Measurements from ENCODE around the gene NDNF. TPM values are rescaled to one million over a fixed set of nuclear protein-coding genes. Genes with fewer than 3 reads are reported as not detected.
A peak's percentile ranks its signal among the peaks of the same experiment; 100 is the strongest.

NDNF gene
- total and polyA plus RNA-seq, 2 donors, result 2.8 to 3.1 TPM

GRCh38 chr4:121015421-121015820, 56.9 kb downstream of the NDNF start:
- no peak for DNase-seq (ENCODE audit: low read depth in 6 of 9, low spot score in 9 of 9)
- H3K4me1 ChIP-seq (ENCODE audit: control insufficient read depth in 2 of 2, insufficient read depth in 2 of 2, low read length in 2 of 2), result no peaks in the 10 kb centered on the region
- no peak overlapping the region for H3K27ac ChIP-seq (ENCODE audit: low read depth in 1 of 2, low read length in 1 of 2)
- no peaks in the 10 kb centered on the region for H3K36me3 ChIP-seq (ENCODE audit: control insufficient read depth in 2 of 2, insufficient read depth in 2 of 2, low read length in 1 of 2)
- H3K9me3 ChIP-seq (ENCODE audit: control insufficient read depth in 2 of 2, insufficient read depth in 1 of 2, low read length in 1 of 2), result no peaks in the 10 kb centered on the region
- no peaks in the 10 kb centered on the region for H3K27me3 ChIP-seq (ENCODE audit: control insufficient read depth in 2 of 2, insufficient read depth in 1 of 2, low read length in 1 of 2)
- no peak overlapping the region for H3K4me3 ChIP-seq (ENCODE audit: low read length in 2 of 2)
- 79% methylated on average over 1 of the region's 1 CpG for WGBS

- H3K27ac ChIP-seq (ENCODE audit: low read depth in 1 of 2, low read length in 1 of 2), result no peak overlapping the region
- H3K36me3 ChIP-seq (ENCODE audit: control insufficient read depth in 2 of 2, insufficient read depth in 2 of 2, low read length in 1 of 2), result no peaks in the 10 kb centered on the region
- no peak overlapping the region for H3K4me3 ChIP-seq (ENCODE audit: low read length in 2 of 2)
- no peaks in the 10 kb centered on the region for H3K9me3 ChIP-seq (ENCODE audit: control insufficient read depth in 2 of 2, insufficient read depth in 1 of 2, low read length in 1 of 2)
- DNase-seq (ENCODE audit: low read depth in 6 of 9, low spot score in 9 of 9), result no peak
- no peaks in the 10 kb centered on the region for H3K4me1 ChIP-seq (ENCODE audit: control insufficient read depth in 2 of 2, insufficient read depth in 2 of 2, low read length in 2 of 2)
- 83% methylated on average over 1 of the region's 1 CpG for WGBS
- H3K27me3 ChIP-seq (ENCODE audit: control insufficient read depth in 2 of 2, insufficient read depth in 1 of 2, low read length in 1 of 2), result no peaks in the 10 kb centered on the region
These were observed 57.8 kb downstream of the NDNF start for GRCh38 chr4:121014544-121014943.

- no peaks in the 10 kb centered on the region for H3K9me3 ChIP-seq (ENCODE audit: control insufficient read depth in 2 of 2, insufficient read depth in 1 of 2, low read length in 1 of 2)
- H3K4me3 ChIP-seq (ENCODE audit: low read length in 2 of 2), result no peak overlapping the region
- WGBS, result 98% methylated on average over 1 of the region's 1 CpG
- no peak for DNase-seq (ENCODE audit: low read depth in 6 of 9, low spot score in 9 of 9)
- H3K4me1 ChIP-seq (ENCODE audit: control insufficient read depth in 2 of 2, insufficient read depth in 2 of 2, low read length in 2 of 2), result no peaks in the 10 kb centered on the region
- H3K36me3 ChIP-seq (ENCODE audit: control insufficient read depth in 2 of 2, insufficient read depth in 2 of 2, low read length in 1 of 2), result no peaks in the 10 kb centered on the region
- H3K27ac ChIP-seq (ENCODE audit: low read depth in 1 of 2, low read length in 1 of 2), result no peak overlapping the region
- no peaks in the 10 kb centered on the region for H3K27me3 ChIP-seq (ENCODE audit: control insufficient read depth in 2 of 2, insufficient read depth in 1 of 2, low read length in 1 of 2)
These were observed 60.5 kb downstream of the NDNF start for GRCh38 chr4:121011780-121012340.

DNA sequence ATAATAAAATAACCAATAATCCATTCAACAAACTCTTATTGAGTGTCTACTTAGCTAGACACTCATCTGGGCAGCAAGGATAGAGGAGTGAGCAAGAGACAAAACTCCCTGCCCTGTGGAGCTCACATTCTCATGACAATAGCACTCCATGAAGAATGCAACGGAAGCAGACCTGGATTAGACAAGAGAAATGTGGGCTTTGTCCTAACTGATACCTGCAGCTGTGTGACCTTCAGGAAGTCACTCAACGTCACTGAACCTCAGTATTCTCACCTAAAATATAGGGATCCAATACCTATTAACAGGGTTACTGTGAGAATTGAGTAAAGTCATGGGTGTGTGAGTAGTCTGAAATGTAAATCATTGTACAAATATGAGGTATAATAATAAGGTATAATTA, 61.2 kb downstream of the NDNF start:
- Histone ChIP-seq H3K9me3 (ENCODE audit: control insufficient read depth in 2 of 2, insufficient read depth in 1 of 2, low read length in 1 of 2) (no peaks in the 10 kb centered on the region), H3K4me3 (ENCODE audit: low read length in 2 of 2) (no peak overlapping the region), H3K27ac (ENCODE audit: low read depth in 1 of 2, low read length in 1 of 2) (no peak overlapping the region), H3K36me3 (ENCODE audit: control insufficient read depth in 2 of 2, insufficient read depth in 2 of 2, low read length in 1 of 2) (no peaks in the 10 kb centered on the region), H3K27me3 (ENCODE audit: control insufficient read depth in 2 of 2, insufficient read depth in 1 of 2, low read length in 1 of 2) (no peaks in the 10 kb centered on the region), H3K4me1 (ENCODE audit: control insufficient read depth in 2 of 2, insufficient read depth in 2 of 2, low read length in 2 of 2) (no peaks in the 10 kb centered on the region)
- DNase-seq (ENCODE audit: low read depth in 6 of 9, low spot score in 9 of 9), result no peak
- WGBS, result 88% methylated on average over 2 of the region's 2 CpGs

DNA sequence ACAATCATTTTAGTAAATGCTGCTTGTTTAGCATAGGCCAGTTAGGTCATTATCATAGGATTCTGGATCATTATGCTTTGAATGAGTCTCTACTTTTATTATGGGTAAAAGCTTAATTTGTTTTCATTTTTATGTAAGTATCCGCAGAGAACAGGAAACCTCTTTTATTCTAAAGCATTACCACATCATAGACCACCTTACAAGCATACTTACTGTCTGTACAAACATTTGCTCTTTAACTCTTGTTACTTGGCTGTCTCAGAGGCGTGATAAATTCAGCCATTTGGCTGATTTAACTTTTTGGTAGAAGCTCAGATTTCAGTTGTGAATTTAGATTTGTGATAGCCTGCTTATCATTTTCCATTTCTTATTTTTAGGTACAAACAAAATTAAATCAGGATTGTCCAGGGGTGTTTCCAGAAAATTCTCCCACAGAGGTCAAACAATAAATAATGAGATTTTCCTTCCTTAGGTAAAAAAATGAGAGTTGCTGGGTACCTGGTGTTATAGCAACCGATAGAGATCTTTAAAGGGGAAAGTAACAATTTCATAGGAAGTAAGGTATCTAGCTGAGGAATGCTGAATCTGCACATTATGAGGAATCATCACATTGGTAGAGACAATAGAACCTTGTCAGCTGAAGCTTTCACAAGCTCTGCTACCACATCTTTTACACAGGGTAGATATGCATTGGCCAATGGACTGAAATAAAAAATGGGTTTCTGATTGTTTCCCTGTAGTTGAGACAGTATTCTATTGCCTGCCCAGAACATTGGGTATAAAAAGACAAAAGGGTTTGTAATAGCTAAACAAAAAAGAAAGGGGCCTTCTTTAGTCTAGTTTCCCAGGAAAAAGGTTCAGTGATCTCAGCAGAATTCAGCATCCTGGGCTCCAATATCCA, 62.5 kb downstream of the NDNF start:
- no peaks in the 10 kb centered on the region for H3K4me1 ChIP-seq (ENCODE audit: control insufficient read depth in 2 of 2, insufficient read depth in 2 of 2, low read length in 2 of 2)
- WGBS, result 51% methylated on average over 3 of the region's 3 CpGs
- H3K27ac ChIP-seq (ENCODE audit: low read depth in 1 of 2, low read length in 1 of 2), result no peak overlapping the region
- H3K9me3 ChIP-seq (ENCODE audit: control insufficient read depth in 2 of 2, insufficient read depth in 1 of 2, low read length in 1 of 2), result no peaks in the 10 kb centered on the region
- H3K36me3 ChIP-seq (ENCODE audit: control insufficient read depth in 2 of 2, insufficient read depth in 2 of 2, low read length in 1 of 2), result no peaks in the 10 kb centered on the region
- DNase-seq (ENCODE audit: low read depth in 6 of 9, low spot score in 9 of 9), result peak in 2 of 9 donors; percentile 21 to 54
- no peak overlapping the region for H3K4me3 ChIP-seq (ENCODE audit: low read length in 2 of 2)
- H3K27me3 ChIP-seq (ENCODE audit: control insufficient read depth in 2 of 2, insufficient read depth in 1 of 2, low read length in 1 of 2), result no peaks in the 10 kb centered on the region

GRCh38 chr4:121007660-121008059, 64.7 kb downstream of the NDNF start:
- H3K9me3 ChIP-seq (ENCODE audit: control insufficient read depth in 2 of 2, insufficient read depth in 1 of 2, low read length in 1 of 2), result peaks cover 0 to 6% of the 10 kb centered on the region in 2 donors
- H3K36me3 ChIP-seq (ENCODE audit: control insufficient read depth in 2 of 2, insufficient read depth in 2 of 2, low read length in 1 of 2), result no peaks in the 10 kb centered on the region
- WGBS, result 0% methylated on average over 1 of the region's 1 CpG
- H3K4me3 ChIP-seq (ENCODE audit: low read length in 2 of 2), result no peak overlapping the region
- no peak overlapping the region for H3K27ac ChIP-seq (ENCODE audit: low read depth in 1 of 2, low read length in 1 of 2)
- no peaks in the 10 kb centered on the region for H3K4me1 ChIP-seq (ENCODE audit: control insufficient read depth in 2 of 2, insufficient read depth in 2 of 2, low read length in 2 of 2)
- H3K27me3 ChIP-seq (ENCODE audit: control insufficient read depth in 2 of 2, insufficient read depth in 1 of 2, low read length in 1 of 2), result no peaks in the 10 kb centered on the region
- DNase-seq (ENCODE audit: low read depth in 6 of 9, low spot score in 9 of 9), result no peak

GRCh38 chr4:121003863-121004262, 68.5 kb downstream of the NDNF start:
- Histone ChIP-seq H3K27me3 (ENCODE audit: control insufficient read depth in 2 of 2, insufficient read depth in 1 of 2, low read length in 1 of 2) (no peaks in the 10 kb centered on the region), H3K4me3 (ENCODE audit: low read length in 2 of 2) (no peak overlapping the region), H3K9me3 (ENCODE audit: control insufficient read depth in 2 of 2, insufficient read depth in 1 of 2, low read length in 1 of 2) (peaks cover 0 to 6% of the 10 kb centered on the region in 2 donors), H3K4me1 (ENCODE audit: control insufficient read depth in 2 of 2, insufficient read depth in 2 of 2, low read length in 2 of 2) (no peaks in the 10 kb centered on the region), H3K36me3 (ENCODE audit: control insufficient read depth in 2 of 2, insufficient read depth in 2 of 2, low read length in 1 of 2) (no peaks in the 10 kb centered on the region), H3K27ac (ENCODE audit: low read depth in 1 of 2, low read length in 1 of 2) (no peak overlapping the region)
- no peak for DNase-seq (ENCODE audit: low read depth in 6 of 9, low spot score in 9 of 9)
- 89% methylated on average over 4 of the region's 4 CpGs for WGBS

DNA sequence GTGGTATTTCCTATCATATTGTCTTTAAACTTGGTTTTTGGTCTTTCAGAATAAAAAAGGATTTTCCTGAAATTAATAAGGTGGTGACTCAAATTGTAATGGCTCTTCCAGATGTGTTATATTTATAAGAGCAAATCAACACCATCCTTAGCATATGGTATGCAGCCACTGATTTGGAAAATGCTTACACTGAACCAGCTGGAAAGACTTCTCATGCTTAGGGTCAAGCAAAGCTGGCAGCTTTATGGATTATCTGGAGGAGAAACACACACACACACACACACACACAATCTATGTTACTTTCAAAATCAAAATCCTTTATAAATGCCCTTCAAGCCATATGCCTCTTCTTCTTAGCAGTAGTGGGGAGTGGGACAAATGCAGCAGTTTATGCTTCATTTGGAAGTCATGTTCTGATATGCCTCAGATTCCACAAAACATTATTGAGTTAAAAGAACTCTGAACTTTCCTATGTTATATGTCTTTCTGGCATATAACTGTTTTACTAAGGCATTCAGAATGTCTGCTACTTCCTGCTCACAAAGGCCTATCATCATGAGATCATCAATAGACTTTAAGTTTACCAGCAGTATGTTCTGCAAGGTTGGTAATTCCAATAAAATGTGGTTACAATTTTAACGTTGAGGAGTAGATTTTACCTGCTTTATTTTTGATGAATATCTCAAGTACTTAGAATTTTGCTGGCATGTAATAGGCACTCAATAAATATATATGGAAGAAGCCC, 76.9 kb downstream of the NDNF start:
- no peaks in the 10 kb centered on the region for H3K9me3 ChIP-seq (ENCODE audit: control insufficient read depth in 2 of 2, insufficient read depth in 1 of 2, low read length in 1 of 2)
- H3K27ac ChIP-seq (ENCODE audit: low read depth in 1 of 2, low read length in 1 of 2), result no peak overlapping the region
- no peak for DNase-seq (ENCODE audit: low read depth in 6 of 9, low spot score in 9 of 9)
- no peaks in the 10 kb centered on the region for H3K4me1 ChIP-seq (ENCODE audit: control insufficient read depth in 2 of 2, insufficient read depth in 2 of 2, low read length in 2 of 2)
- no peaks in the 10 kb centered on the region for H3K36me3 ChIP-seq (ENCODE audit: control insufficient read depth in 2 of 2, insufficient read depth in 2 of 2, low read length in 1 of 2)
- 86% methylated on average over 1 of the region's 1 CpG for WGBS
- H3K4me3 ChIP-seq (ENCODE audit: low read length in 2 of 2), result no peak overlapping the region
- H3K27me3 ChIP-seq (ENCODE audit: control insufficient read depth in 2 of 2, insufficient read depth in 1 of 2, low read length in 1 of 2), result no peaks in the 10 kb centered on the region

DNA sequence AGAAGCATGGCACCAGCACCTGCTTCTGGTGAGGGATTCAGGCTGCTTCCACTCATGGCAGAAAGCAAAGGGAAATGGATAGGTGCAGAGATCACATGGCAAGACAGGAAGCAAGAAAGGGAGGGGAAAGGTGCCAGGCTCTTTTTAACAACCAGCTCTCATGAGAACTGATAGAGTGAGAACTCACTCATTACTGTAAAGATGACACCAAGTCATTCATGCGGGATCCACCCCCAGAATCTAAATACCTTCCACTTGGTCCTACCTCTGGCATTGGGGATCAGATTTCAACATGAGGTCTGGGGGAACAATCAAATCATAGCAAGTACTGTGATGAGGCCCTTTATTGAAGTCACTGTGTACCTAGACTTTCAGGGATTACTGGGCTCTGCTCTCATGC, 77.8 kb downstream of the NDNF start:
- WGBS, result 37% methylated on average over 1 of the region's 1 CpG
- Histone ChIP-seq H3K9me3 (ENCODE audit: control insufficient read depth in 2 of 2, insufficient read depth in 1 of 2, low read length in 1 of 2) (no peaks in the 10 kb centered on the region), H3K4me1 (ENCODE audit: control insufficient read depth in 2 of 2, insufficient read depth in 2 of 2, low read length in 2 of 2) (no peaks in the 10 kb centered on the region), H3K27ac (ENCODE audit: low read depth in 1 of 2, low read length in 1 of 2) (no peak overlapping the region), H3K4me3 (ENCODE audit: low read length in 2 of 2) (no peak overlapping the region), H3K36me3 (ENCODE audit: control insufficient read depth in 2 of 2, insufficient read depth in 2 of 2, low read length in 1 of 2) (no peaks in the 10 kb centered on the region), H3K27me3 (ENCODE audit: control insufficient read depth in 2 of 2, insufficient read depth in 1 of 2, low read length in 1 of 2) (no peaks in the 10 kb centered on the region)
- DNase-seq (ENCODE audit: low read depth in 6 of 9, low spot score in 9 of 9), result no peak
